ENCODE data around the gene PPP1R36. TPM values are rescaled to one million over a fixed set of nuclear protein-coding genes. Genes with fewer than 3 reads are reported as not detected.

The PPP1R36 gene
- total RNA-seq, 6 donors from 2014 or later = 0.54 to 2.9 (median 1.4) TPM; not detected in 1

DNA sequence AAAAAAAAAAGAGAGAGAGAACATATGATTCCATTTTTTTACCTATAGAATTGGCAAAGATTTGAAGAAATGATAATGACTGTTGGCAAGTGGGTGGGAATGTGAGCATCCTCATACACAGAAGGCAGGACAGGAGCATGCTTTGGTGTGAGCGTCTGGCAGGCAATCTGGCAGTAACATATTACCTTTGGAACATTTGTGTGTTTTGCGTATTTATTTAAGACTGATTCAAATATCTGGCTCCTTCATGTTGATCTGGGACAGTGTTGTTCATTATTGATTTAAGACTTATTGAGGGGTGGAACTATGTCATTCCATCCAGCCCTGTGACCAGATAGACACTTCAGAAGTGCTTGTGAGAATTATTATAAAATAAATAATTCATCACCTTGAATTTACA lies 53.1 kb downstream of the PPP1R36 start:
- no peaks in the 10 kb centered on the region for H3K36me3 ChIP-seq

DNA sequence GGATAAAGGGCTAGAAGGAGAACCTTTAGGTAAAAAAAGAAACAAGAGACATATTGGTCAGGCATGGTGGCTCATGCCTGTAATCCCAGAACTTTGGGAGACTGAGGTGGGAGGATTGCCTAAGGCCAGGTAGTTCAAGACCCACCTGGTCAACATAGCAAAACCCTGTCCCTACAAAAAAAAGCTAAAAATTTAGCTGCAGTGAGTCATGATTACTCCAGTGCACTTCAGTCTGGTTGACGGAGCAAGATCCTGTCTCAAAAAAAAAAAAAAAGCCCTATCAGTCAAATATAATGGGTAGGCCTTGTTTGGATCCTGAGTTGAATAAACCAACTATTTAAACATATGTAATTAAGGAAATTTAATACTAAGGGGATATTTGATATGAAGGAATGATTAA lies 54.2 kb downstream of the PPP1R36 start:
- peaks cover 0 to 2% (median 0%) of the 10 kb centered on the region in 4 donors for H3K4me1 ChIP-seq
- H3K27ac ChIP-seq = no peak overlapping the region
- TF ChIP-seq POLR2A (IDR thresholded peaks at IDR 0.05) (no peak), POLR2AphosphoS5 (IDR thresholded peaks at IDR 0.05) (no peak), EP300 (IDR thresholded peaks at IDR 0.05) (no peak)
- TF ChIP-seq, protein P1, sequence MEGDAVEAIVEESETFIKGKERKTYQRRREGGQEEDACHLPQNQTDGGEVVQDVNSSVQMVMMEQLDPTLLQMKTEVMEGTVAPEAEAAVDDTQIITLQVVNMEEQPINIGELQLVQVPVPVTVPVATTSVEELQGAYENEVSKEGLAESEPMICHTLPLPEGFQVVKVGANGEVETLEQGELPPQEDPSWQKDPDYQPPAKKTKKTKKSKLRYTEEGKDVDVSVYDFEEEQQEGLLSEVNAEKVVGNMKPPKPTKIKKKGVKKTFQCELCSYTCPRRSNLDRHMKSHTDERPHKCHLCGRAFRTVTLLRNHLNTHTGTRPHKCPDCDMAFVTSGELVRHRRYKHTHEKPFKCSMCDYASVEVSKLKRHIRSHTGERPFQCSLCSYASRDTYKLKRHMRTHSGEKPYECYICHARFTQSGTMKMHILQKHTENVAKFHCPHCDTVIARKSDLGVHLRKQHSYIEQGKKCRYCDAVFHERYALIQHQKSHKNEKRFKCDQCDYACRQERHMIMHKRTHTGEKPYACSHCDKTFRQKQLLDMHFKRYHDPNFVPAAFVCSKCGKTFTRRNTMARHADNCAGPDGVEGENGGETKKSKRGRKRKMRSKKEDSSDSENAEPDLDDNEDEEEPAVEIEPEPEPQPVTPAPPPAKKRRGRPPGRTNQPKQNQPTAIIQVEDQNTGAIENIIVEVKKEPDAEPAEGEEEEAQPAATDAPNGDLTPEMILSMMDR (IDR thresholded peaks at IDR 0.05) = no peak
- peaks cover 0 to 2% (median 0%) of the 10 kb centered on the region in 4 donors for H3K27me3 ChIP-seq
- ATAC-seq (ENCODE audit: low FRiP score in 2 of 2) (no peak), DNase-seq (no peak)
- no peak overlapping the region for H3K4me3 ChIP-seq
- no peaks in the 10 kb centered on the region for H3K36me3 ChIP-seq
- H3K9me3 ChIP-seq = no peaks in the 10 kb centered on the region
- WGBS, 2 donors = 73 to 86% methylated on average over 1 of the region's 1 CpG

More for the DNA sequence above, 53.1 kb downstream of the PPP1R36 start:
- 75 to 88% methylated on average over 2 of the region's 2 CpGs for WGBS, 2 donors
- TF ChIP-seq POLR2A (IDR thresholded peaks at IDR 0.05) (no peak), EP300 (IDR thresholded peaks at IDR 0.05) (no peak), POLR2AphosphoS5 (IDR thresholded peaks at IDR 0.05) (no peak)
- TF ChIP-seq, protein P1 (IDR thresholded peaks at IDR 0.05) = no peak
- Histone ChIP-seq H3K9me3 (no peaks in the 10 kb centered on the region), H3K4me1 (peaks cover 0 to 2% (median 0%) of the 10 kb centered on the region in 4 donors), H3K27me3 (peaks cover 0 to 2% (median 0%) of the 10 kb centered on the region in 4 donors), H3K4me3 (no peak overlapping the region), H3K27ac (no peak overlapping the region)
- DNase-seq (no peak), ATAC-seq (ENCODE audit: low FRiP score in 2 of 2) (no peak)

DNA sequence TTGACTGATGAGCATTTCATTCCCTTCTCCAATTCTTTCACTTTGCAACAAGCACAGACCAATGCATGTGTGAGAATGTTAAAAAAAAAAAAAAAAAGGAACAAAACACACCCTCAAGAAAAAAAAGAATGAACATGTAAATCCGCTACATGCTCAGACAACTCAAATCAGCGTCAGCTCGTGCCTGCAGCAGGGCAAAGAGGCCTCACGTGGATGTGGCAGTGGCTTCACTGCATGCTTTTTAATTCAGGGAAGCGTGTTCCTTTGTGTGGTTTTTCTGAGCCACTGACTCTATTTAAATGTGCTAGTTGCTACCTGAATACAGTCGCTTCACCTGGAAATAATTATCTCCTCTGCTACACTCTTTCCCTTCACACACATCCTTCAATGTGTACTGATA lies 55.1 kb downstream of the PPP1R36 start:
- Histone ChIP-seq H3K4me1 (peaks cover 0 to 2% (median 0%) of the 10 kb centered on the region in 4 donors), H3K4me3 (no peak overlapping the region), H3K27me3 (peaks cover 0 to 2% (median 0%) of the 10 kb centered on the region in 4 donors), H3K27ac (no peak overlapping the region), H3K36me3 (no peaks in the 10 kb centered on the region), H3K9me3 (no peaks in the 10 kb centered on the region)
- 83 to 88% methylated on average over 6 of the region's 6 CpGs for WGBS, 2 donors
- TF ChIP-seq, protein P1 (IDR thresholded peaks at IDR 0.05) = no peak
- TF ChIP-seq POLR2AphosphoS5 (IDR thresholded peaks at IDR 0.05) = no peak
- ATAC-seq (ENCODE audit: low FRiP score in 2 of 2) = no peak
- no peak for DNase-seq

DNA sequence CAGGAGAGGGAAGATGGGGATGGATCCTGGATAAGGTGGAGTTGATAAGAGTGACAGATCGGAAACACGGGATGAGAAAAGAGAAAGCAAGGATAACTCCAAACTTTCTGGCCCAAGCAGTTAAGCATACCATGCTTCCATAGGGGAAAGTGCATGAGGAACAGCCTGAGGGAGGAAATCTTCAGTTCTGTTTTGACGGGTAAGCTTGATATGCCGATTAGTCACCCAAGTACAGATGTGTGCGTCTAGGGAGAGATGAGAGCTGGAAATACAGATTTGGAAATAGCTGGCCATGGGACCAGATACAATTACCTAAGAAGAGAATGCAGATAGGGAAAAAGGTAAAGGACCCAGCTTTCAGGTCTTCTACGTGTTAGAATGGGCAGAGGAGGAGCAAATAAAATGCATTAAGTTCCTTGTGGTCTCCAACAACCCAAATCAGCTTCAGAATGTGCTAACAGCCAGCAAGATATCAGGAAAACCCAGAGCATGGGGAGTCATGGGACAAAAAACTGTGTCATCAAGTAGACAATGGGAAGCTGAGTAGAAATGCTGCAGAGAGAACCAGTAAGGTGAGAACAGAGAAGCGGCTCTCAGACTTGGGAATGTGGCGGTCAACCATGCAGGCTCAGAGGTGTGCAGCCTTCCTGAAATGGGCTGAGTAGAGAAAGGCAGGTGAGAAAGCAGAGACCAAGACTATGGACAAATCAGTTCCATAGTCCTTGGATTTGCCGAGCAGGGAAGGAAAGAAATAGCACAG lies 56.3 kb downstream of the PPP1R36 start:
- no peak for ATAC-seq (ENCODE audit: low FRiP score in 2 of 2)
- Histone ChIP-seq H3K9me3 (no peaks in the 10 kb centered on the region), H3K4me1 (peaks cover 0 to 2% (median 1%) of the 10 kb centered on the region in 4 donors), H3K27me3 (peaks cover 0 to 2% (median 0%) of the 10 kb centered on the region in 4 donors), H3K36me3 (no peaks in the 10 kb centered on the region), H3K4me3 (no peak overlapping the region), H3K27ac (no peak overlapping the region)
- no peak for DNase-seq
- TF ChIP-seq EP300 (IDR thresholded peaks at IDR 0.05) (no peak), POLR2AphosphoS5 (IDR thresholded peaks at IDR 0.05) (no peak), POLR2A (IDR thresholded peaks at IDR 0.05) (no peak)
- TF ChIP-seq, protein P1 (IDR thresholded peaks at IDR 0.05) = no peak
- WGBS, 2 donors = 92 to 93% methylated on average over 9 of the region's 9 CpGs

Data from upper lobe of left lung (tissue), 6 donors.